ENCODE measurements around the gene PKD2. TPM values are rescaled to one million over a fixed set of nuclear protein-coding genes. Genes with fewer than 3 reads are reported as not detected.

Gene PKD2
- total RNA-seq (2021) (21.4 to 27.0 TPM (median 25.5 TPM) in 3 replicates), Bru-seq, nascent RNA (percentile 93 among the genes with signal in this experiment)
- long read RNA-seq, experiment 1, full-length matches to known transcripts, result 97 of 192 reads
- long read RNA-seq, experiment 1, partial matches to known transcripts, result 34 of 192 reads
- long read RNA-seq, experiment 1, other reads (novel, unspliced or antisense), result 61 of 192 reads
- long read RNA-seq, experiment 2, full-length matches to known transcripts, result 3 of 18 reads
- long read RNA-seq, experiment 2, partial matches to known transcripts, result 12 of 18 reads
- long read RNA-seq, experiment 2, other reads (novel, unspliced or antisense), result 3 of 18 reads
- long read RNA-seq, experiment 3, partial matches to known transcripts, result 6 of 9 reads
- long read RNA-seq, experiment 3, other reads (novel, unspliced or antisense), result 3 of 9 reads

GRCh38 chr4:88007304-88008121 is at the start of gene PKD2:
PKD2 (plus strand) TSS chr4:88007635; CDS start chr4:88007734, 99 bp downstream.
- POLR2A ChIA-PET, result interaction anchor here (1.0 kb wide), 1 partner anchor 9 kb away, joined by 3 read pairs; no protein-coding TSS in a partner anchor
- peak; percentile 84 for DNase-seq (ENCODE audit: low spot score)
- peaks cover 51% of the 10 kb centered on the region for H3K4me1 Mint-ChIP-seq
- H3K27ac Mint-ChIP-seq, result peak within 1 kb of the TSS; percentile 58
- peaks cover 30% of the 10 kb centered on the region for H3K27me3 Mint-ChIP-seq (ENCODE audit: low read depth)
- no peaks in the 10 kb centered on the region for H3K9me3 Mint-ChIP-seq
- peak within 1 kb of the TSS; percentile 82 for H3K4me3 Mint-ChIP-seq
- CTCF ChIA-PET, result no interaction called here
- no peaks in the 10 kb centered on the region for H3K36me3 Mint-ChIP-seq
- peak; percentile 89 for ATAC-seq
- no peak for TF ChIP-seq ZNF512 (CRISPR knock-in tag; IDR thresholded peaks at IDR 0.05; ENCODE audit: borderline replicate concordance)
- TF ChIP-seq MLX (CRISPR knock-in tag; IDR thresholded peaks at IDR 0.05), result no peak
- no peak for TF ChIP-seq ARID4B (CRISPR knock-in tag; IDR thresholded peaks at IDR 0.05; ENCODE audit: borderline replicate concordance)
- TF ChIP-seq PREB (CRISPR knock-in tag; IDR thresholded peaks at IDR 0.05; ENCODE audit: borderline replicate concordance), result no peak
- no peak for TF ChIP-seq ZNF138 (CRISPR knock-in tag; conservative IDR thresholded peaks at IDR 0.05)
- no peak for TF ChIP-seq ATF2 (CRISPR knock-in tag; IDR thresholded peaks at IDR 0.05; ENCODE audit: borderline replicate concordance, low read depth)
- no peak for TF ChIP-seq ZNF317 (CRISPR knock-in tag; IDR thresholded peaks at IDR 0.05; ENCODE audit: borderline replicate concordance, low read depth)
- peak; percentile 46; the same call in 1 of the 2 replicates for TF ChIP-seq FOXK1 (CRISPR knock-in tag; IDR thresholded peaks at IDR 0.05)
- TF ChIP-seq TEAD4 (CRISPR knock-in tag; IDR thresholded peaks at IDR 0.05), result no peak
- TF ChIP-seq CREM (CRISPR knock-in tag; IDR thresholded peaks at IDR 0.05), result peak; percentile 50; the same call in 1 of the 2 replicates
- 0 out of 2 replicates have a peak, but pooled peaks have one; percentile 67 for TF ChIP-seq CBFB (CRISPR knock-in tag; IDR thresholded peaks at IDR 0.05; ENCODE audit: low read depth)
- TF ChIP-seq PRDM15 (CRISPR knock-in tag; IDR thresholded peaks at IDR 0.05), result peak; percentile 36; the same call in 1 of the 2 replicates
- no peak for TF ChIP-seq USF2 (CRISPR knock-in tag; IDR thresholded peaks at IDR 0.05)
- no peak for TF ChIP-seq ZNF232 (CRISPR knock-in tag; IDR thresholded peaks at IDR 0.05)
- no peak for TF ChIP-seq MAX (CRISPR knock-in tag; IDR thresholded peaks at IDR 0.05)
- TF ChIP-seq ATF6 (CRISPR knock-in tag; IDR thresholded peaks at IDR 0.05), result no peak
